GM13977 (cell line): ENCODE measurements around the gene HERPUD2.

Source experiments
- DNase-seq: peaks from one replicate; pipeline ENCODE4 v3.0.0; 2012; ENCODE audit warnings: low spot score
- CTCF ChIP-seq: IDR thresholded peaks from 2 replicates; pipeline ENCODE4 v1.5.1; 2012; ENCODE audit warnings: mild to moderate bottlenecking, control low read depth; ENCODE audit not compliant: insufficient read depth; ENCODE audit errors: extremely low read depth, missing control alignments
- in situ Hi-C: fragments of 300-500 bp; cut with MboI; formaldehyde crosslinking; loops from one replicate; pipeline ENCODE4 v1.12.0; 2022; ENCODE audit warnings: low sequenced_read_pairs, low pct_unique_long_range_greater_than_20kb, mixed read lengths, inconsistent platforms; ENCODE audit not compliant: unreplicated experiment

The HERPUD2 gene

GRCh38 chr7:35717013-35717412, 22.1 kb upstream of the HERPUD2 start:
- in situ Hi-C loops, result no loop called here
- no peak for TF ChIP-seq CTCF
- no peak for DNase-seq

GRCh38 chr7:35716038-35716803, 21.3 kb upstream of the HERPUD2 start:
- no peak for TF ChIP-seq CTCF
- in situ Hi-C loops, result no loop called here
- DNase-seq, result no peak

- no peak for DNase-seq
- in situ Hi-C loops, result no loop called here
- peak; percentile 31 for TF ChIP-seq CTCF
Observed at GRCh38 chr7:35714862-35715261, 19.9 kb upstream of the HERPUD2 start.

- DNase-seq, result no peak
- TF ChIP-seq CTCF, result no peak
- in situ Hi-C loops, result no loop called here
Observed at GRCh38 chr7:35714407-35714806, 19.5 kb upstream of the HERPUD2 start.

GRCh38 chr7:35712563-35713226, 17.8 kb upstream of the HERPUD2 start:
- no peak for DNase-seq
- in situ Hi-C loops, result no loop called here
- no peak for TF ChIP-seq CTCF

GRCh38 chr7:35707422-35707821, 12.5 kb upstream of the HERPUD2 start:
- in situ Hi-C loops, result loop anchor here (5.0 kb wide), 1 partner anchor 200 kb away; no protein-coding TSS in a partner anchor

More at GRCh38 chr7:35707422-35707821, 12.5 kb upstream of the HERPUD2 start:
- TF ChIP-seq CTCF, result no peak
- DNase-seq, result no peak
